SU-DHL-6 (cell line): ENCODE data around the gene GULP1.

Source experiments
- H2AFZ ChIP-seq: fragments of 200-600 bp; sonication (generic); 2 replicates; pipeline ENCODE4 v1.6.1; 2014; ENCODE audit warnings: low read depth, mild to moderate bottlenecking, moderate library complexity, mixed read lengths, antibody characterized with exemption, low read length; ENCODE audit not compliant: severe bottlenecking
- H3F3A ChIP-seq: fragments of 200-600 bp; shearing (Covaris generic); 2 replicates; pipeline ENCODE4 v1.6.0; 2016; ENCODE audit warnings: antibody characterized with exemption, mild to moderate bottlenecking; ENCODE audit not compliant: insufficient read depth
- H3K27ac ChIP-seq: fragments of 200-600 bp; sonication (generic); 2 replicates; pipeline ENCODE4 v1.5.1; 2016; ENCODE audit warnings: low read depth, mild to moderate bottlenecking, low read length, moderate library complexity, mixed read lengths
- H3K27me3 ChIP-seq: fragments of 200-600 bp; sonication (generic), shearing (Covaris generic); 2 replicates; pipeline ENCODE4 v1.6.0; 2014; ENCODE audit warnings: mild to moderate bottlenecking, low read length
- H3K36me3 ChIP-seq: fragments of 200-600 bp; sonication (generic); 2 replicates; pipeline ENCODE4 v1.6.1; 2014; ENCODE audit warnings: mild to moderate bottlenecking, low read length, mixed read lengths
- H3K4me2 ChIP-seq: fragments of 300-600, 200-600 bp; shearing (Covaris generic), sonication (generic); 2 replicates; pipeline ENCODE4 v1.6.0; 2014; ENCODE audit warnings: low read length, low read depth, mild to moderate bottlenecking; ENCODE audit not compliant: poor library complexity, severe bottlenecking
- H3K4me3 ChIP-seq: fragments of 200-600 bp; sonication (generic); 2 replicates; pipeline ENCODE4 v1.5.1; 2014; ENCODE audit warnings: antibody characterized with exemption, low read length, mild to moderate bottlenecking, mixed read lengths; ENCODE audit not compliant: insufficient read depth, poor library complexity, severe bottlenecking
- H3K79me2 ChIP-seq: fragments of 200-600 bp; sonication (generic); 2 replicates; pipeline ENCODE4 v1.6.1; 2014; ENCODE audit warnings: mild to moderate bottlenecking, low read length, moderate library complexity; ENCODE audit not compliant: insufficient read depth
- H3K9ac ChIP-seq: fragments of 200-600 bp; sonication (generic); 2 replicates; pipeline ENCODE4 v1.7.0; 2014; ENCODE audit warnings: mild to moderate bottlenecking, low read length
- H3K9me2 ChIP-seq: fragments of 200-600 bp; sonication (generic); replicated peaks from 2 replicates; pipeline ENCODE4 v1.6.1; 2014; ENCODE audit warnings: low read length; ENCODE audit not compliant: insufficient read depth
- H3K9me3 ChIP-seq: fragments of 200-600 bp; sonication (generic); 2 replicates; pipeline ENCODE4 v1.6.1; 2014; ENCODE audit warnings: low read length, mixed read lengths; ENCODE audit not compliant: insufficient read depth
- H4K20me1 ChIP-seq: fragments of 200-600 bp; sonication (generic); 2 replicates; pipeline ENCODE4 v1.6.1; 2014; ENCODE audit warnings: low read depth, mild to moderate bottlenecking, antibody characterized with exemption, low read length, moderate library complexity, mixed read lengths
- CTCF ChIP-seq: fragments of 200-600 bp; sonication (generic); IDR thresholded peaks from one replicate; pipeline ENCODE4 v1.5.1; 2017; ENCODE audit warnings: antibody characterized with exemption, mild to moderate bottlenecking, low read length, moderate library complexity; ENCODE audit not compliant: insufficient read depth, poor library complexity, severe bottlenecking
- EZH2phosphoT487 ChIP-seq: fragments of 200-600 bp; sonication (generic), shearing (Covaris generic); conservative IDR thresholded peaks from 2 replicates; pipeline ENCODE4 v1.6.1; 2018; ENCODE audit warnings: mild to moderate bottlenecking, antibody characterized with exemption, low read length, moderate library complexity, mixed read lengths

Gene GULP1

GRCh38 chr2:188379748-188380147, 88.1 kb downstream of the GULP1 start:
- TF ChIP-seq EZH2phosphoT487 (no peak), CTCF (no peak)
- H3K79me2 ChIP-seq, result no peaks in the 10 kb centered on the region
- H3K4me3 ChIP-seq, result no peak overlapping the region
- H4K20me1 ChIP-seq, result no peaks in the 10 kb centered on the region
- no peak overlapping the region for H3K27ac ChIP-seq
- no peaks in the 10 kb centered on the region for H3K9me3 ChIP-seq
- H3F3A ChIP-seq, result no peaks in the 10 kb centered on the region
- no peaks in the 10 kb centered on the region for H3K9me2 ChIP-seq
- H3K4me2 ChIP-seq, result no peak overlapping the region
- H3K27me3 ChIP-seq, result no peaks in the 10 kb centered on the region
- H3K9ac ChIP-seq, result no peak overlapping the region
- no peaks in the 10 kb centered on the region for H3K36me3 ChIP-seq
- no peak overlapping the region for H2AFZ ChIP-seq

- no peak overlapping the region for H3K27ac ChIP-seq
- no peaks in the 10 kb centered on the region for H3F3A ChIP-seq
- no peak overlapping the region for H2AFZ ChIP-seq
- no peak overlapping the region for H3K9ac ChIP-seq
- no peaks in the 10 kb centered on the region for H3K27me3 ChIP-seq
- H3K9me2 ChIP-seq, result no peaks in the 10 kb centered on the region
- no peaks in the 10 kb centered on the region for H4K20me1 ChIP-seq
- no peak overlapping the region for H3K4me2 ChIP-seq
- no peaks in the 10 kb centered on the region for H3K9me3 ChIP-seq
- TF ChIP-seq EZH2phosphoT487 (no peak), CTCF (no peak)
- no peaks in the 10 kb centered on the region for H3K36me3 ChIP-seq
- H3K4me3 ChIP-seq, result no peak overlapping the region
- H3K79me2 ChIP-seq, result no peaks in the 10 kb centered on the region
These were observed 88.6 kb downstream of the GULP1 start for GRCh38 chr2:188380280-188380679.

- no peaks in the 10 kb centered on the region for H3K79me2 ChIP-seq
- H3K36me3 ChIP-seq, result no peaks in the 10 kb centered on the region
- no peak overlapping the region for H3K27ac ChIP-seq
- TF ChIP-seq CTCF (no peak), EZH2phosphoT487 (no peak)
- no peaks in the 10 kb centered on the region for H3K9me2 ChIP-seq
- no peak overlapping the region for H3K4me2 ChIP-seq
- no peaks in the 10 kb centered on the region for H3F3A ChIP-seq
- H3K27me3 ChIP-seq, result no peaks in the 10 kb centered on the region
- no peaks in the 10 kb centered on the region for H3K9me3 ChIP-seq
- no peak overlapping the region for H3K9ac ChIP-seq
- H3K4me3 ChIP-seq, result no peak overlapping the region
- H2AFZ ChIP-seq, result no peak overlapping the region
- H4K20me1 ChIP-seq, result no peaks in the 10 kb centered on the region
These were observed 89.9 kb downstream of the GULP1 start for GRCh38 chr2:188381614-188382013.
